GM13976 (cell line): ENCODE results near the gene ACADVL.

Experiments used
- DNase-seq: peaks from one replicate; pipeline ENCODE4 v3.0.0; 2012; ENCODE audit warnings: low spot score
- CTCF ChIP-seq: IDR thresholded peaks from 2 replicates; pipeline ENCODE4 v1.5.1; 2012; ENCODE audit warnings: borderline replicate concordance, mild to moderate bottlenecking; ENCODE audit not compliant: insufficient read depth; ENCODE audit errors: extremely low read depth, missing control alignments, control extremely low read depth
- in situ Hi-C: fragments of 300-500 bp; cut with MboI; formaldehyde crosslinking; loops from one replicate; pipeline ENCODE4 v1.12.0; 2022; ENCODE audit warnings: low sequenced_read_pairs, mixed read lengths, inconsistent platforms; ENCODE audit not compliant: unreplicated experiment

ACADVL gene

GRCh38 chr17:7253082-7253481, 33.3 kb downstream of the ACADVL start:
- in situ Hi-C loops: no loop called here
- no peak for DNase-seq
- TF ChIP-seq CTCF: no peak

GRCh38 chr17:7254511-7254910, 34.8 kb downstream of the ACADVL start:
- in situ Hi-C loops: no loop called here
- TF ChIP-seq CTCF: no peak
- no peak for DNase-seq

- no peak for DNase-seq
- in situ Hi-C loops: no loop called here
- TF ChIP-seq CTCF: no peak
Measured at GRCh38 chr17:7256766-7257456, 37.2 kb downstream of the ACADVL start.

- in situ Hi-C loops: no loop called here
- TF ChIP-seq CTCF: no peak
- DNase-seq: no peak
Measured at GRCh38 chr17:7258731-7259554, 39.2 kb downstream of the ACADVL start.

- in situ Hi-C loops: no loop called here
- no peak for DNase-seq
- no peak for TF ChIP-seq CTCF
Measured at GRCh38 chr17:7259555-7259889, 39.8 kb downstream of the ACADVL start.

- in situ Hi-C loops: no loop called here
- DNase-seq: no peak
- no peak for TF ChIP-seq CTCF
Measured at GRCh38 chr17:7260151-7260550, 40.4 kb downstream of the ACADVL start.
